ENCODE data around the gene OR51L1.

The OR51L1 gene

DNA sequence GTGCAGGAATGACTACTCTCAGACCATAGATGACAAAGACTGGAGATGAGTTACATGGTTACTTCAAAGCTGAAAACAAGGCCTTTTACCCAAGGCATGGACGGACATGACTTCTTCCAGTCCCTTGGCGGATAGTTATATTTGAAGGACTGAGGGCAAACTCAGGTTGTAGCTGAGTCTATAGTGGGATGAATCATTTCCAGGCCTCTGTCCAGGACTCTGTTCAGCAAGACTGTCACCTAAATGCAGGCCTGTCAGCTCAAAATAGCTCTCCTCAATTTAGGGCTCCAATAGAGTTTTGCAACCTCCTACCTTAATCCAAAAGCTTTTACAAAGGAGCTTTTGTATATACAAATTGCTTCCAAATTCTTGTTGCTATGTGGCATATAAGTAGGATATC is 27.3 kb downstream of the OR51L1 start:
- Histone ChIP-seq H3K27me3 (ENCODE audit: insufficient read depth, poor library complexity, severe bottlenecking) (no peaks in the 10 kb centered on the region), H3K27ac (ENCODE audit: poor library complexity, severe bottlenecking) (no peak overlapping the region), H3K9me3 (ENCODE audit: severe bottlenecking) (no peaks in the 10 kb centered on the region), H3K4me1 (ENCODE audit: insufficient read depth, poor library complexity, severe bottlenecking) (no peaks in the 10 kb centered on the region), H3K36me3 (ENCODE audit: low read depth) (no peaks in the 10 kb centered on the region), H3K4me3 (ENCODE audit: severe bottlenecking) (no peak overlapping the region)
- DNase-seq (ENCODE audit: low spot score) (no peak), ATAC-seq (ENCODE audit: low read depth) (no peak)
- TF ChIP-seq, protein P1, sequence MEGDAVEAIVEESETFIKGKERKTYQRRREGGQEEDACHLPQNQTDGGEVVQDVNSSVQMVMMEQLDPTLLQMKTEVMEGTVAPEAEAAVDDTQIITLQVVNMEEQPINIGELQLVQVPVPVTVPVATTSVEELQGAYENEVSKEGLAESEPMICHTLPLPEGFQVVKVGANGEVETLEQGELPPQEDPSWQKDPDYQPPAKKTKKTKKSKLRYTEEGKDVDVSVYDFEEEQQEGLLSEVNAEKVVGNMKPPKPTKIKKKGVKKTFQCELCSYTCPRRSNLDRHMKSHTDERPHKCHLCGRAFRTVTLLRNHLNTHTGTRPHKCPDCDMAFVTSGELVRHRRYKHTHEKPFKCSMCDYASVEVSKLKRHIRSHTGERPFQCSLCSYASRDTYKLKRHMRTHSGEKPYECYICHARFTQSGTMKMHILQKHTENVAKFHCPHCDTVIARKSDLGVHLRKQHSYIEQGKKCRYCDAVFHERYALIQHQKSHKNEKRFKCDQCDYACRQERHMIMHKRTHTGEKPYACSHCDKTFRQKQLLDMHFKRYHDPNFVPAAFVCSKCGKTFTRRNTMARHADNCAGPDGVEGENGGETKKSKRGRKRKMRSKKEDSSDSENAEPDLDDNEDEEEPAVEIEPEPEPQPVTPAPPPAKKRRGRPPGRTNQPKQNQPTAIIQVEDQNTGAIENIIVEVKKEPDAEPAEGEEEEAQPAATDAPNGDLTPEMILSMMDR (IDR thresholded peaks at IDR 0.05; ENCODE audit: poor library complexity, severe bottlenecking), result no peak

- no peaks in the 10 kb centered on the region for H3K4me1 ChIP-seq (ENCODE audit: insufficient read depth, poor library complexity, severe bottlenecking)
- no peaks in the 10 kb centered on the region for H3K9me3 ChIP-seq (ENCODE audit: severe bottlenecking)
- DNase-seq (ENCODE audit: low spot score) (no peak), ATAC-seq (ENCODE audit: low read depth) (no peak)
- no peak overlapping the region for H3K27ac ChIP-seq (ENCODE audit: poor library complexity, severe bottlenecking)
- H3K4me3 ChIP-seq (ENCODE audit: severe bottlenecking), result no peak overlapping the region
- TF ChIP-seq, protein P1 (IDR thresholded peaks at IDR 0.05; ENCODE audit: poor library complexity, severe bottlenecking), result no peak
- H3K27me3 ChIP-seq (ENCODE audit: insufficient read depth, poor library complexity, severe bottlenecking), result no peaks in the 10 kb centered on the region
- no peaks in the 10 kb centered on the region for H3K36me3 ChIP-seq (ENCODE audit: low read depth)
These were observed 42.0 kb downstream of the OR51L1 start for GRCh38 chr11:5036669-5037068.

DNA sequence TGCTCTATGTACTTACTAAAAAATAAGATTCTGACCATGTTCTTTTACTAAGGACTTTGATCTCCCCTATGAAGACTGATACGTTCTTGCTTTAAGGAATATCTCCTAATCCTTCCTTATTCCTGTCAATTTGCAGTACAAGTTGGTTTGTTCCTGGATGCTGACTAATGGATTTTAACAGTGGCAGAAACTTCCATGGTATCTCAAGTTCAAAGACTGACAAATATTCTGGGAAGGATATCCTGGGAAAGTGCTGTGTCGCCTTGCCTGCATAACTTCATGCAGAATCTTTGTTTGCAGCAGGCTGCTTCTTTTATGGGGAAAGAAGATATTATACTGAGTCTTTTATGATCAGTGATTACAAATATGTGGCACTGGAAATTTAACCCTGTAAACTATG is 43.3 kb downstream of the OR51L1 start:
- no peaks in the 10 kb centered on the region for H3K9me3 ChIP-seq (ENCODE audit: severe bottlenecking)
- DNase-seq (ENCODE audit: low spot score) (no peak), ATAC-seq (ENCODE audit: low read depth) (no peak)
- H3K36me3 ChIP-seq (ENCODE audit: low read depth), result no peaks in the 10 kb centered on the region
- no peak overlapping the region for H3K4me3 ChIP-seq (ENCODE audit: severe bottlenecking)
- no peaks in the 10 kb centered on the region for H3K4me1 ChIP-seq (ENCODE audit: insufficient read depth, poor library complexity, severe bottlenecking)
- H3K27me3 ChIP-seq (ENCODE audit: insufficient read depth, poor library complexity, severe bottlenecking), result no peaks in the 10 kb centered on the region
- no peak overlapping the region for H3K27ac ChIP-seq (ENCODE audit: poor library complexity, severe bottlenecking)
- TF ChIP-seq, protein P1 (IDR thresholded peaks at IDR 0.05; ENCODE audit: poor library complexity, severe bottlenecking), result no peak

GRCh38 chr11:5038341-5038740 is 43.7 kb downstream of the OR51L1 start:
- Histone ChIP-seq H3K9me3 (ENCODE audit: severe bottlenecking) (no peaks in the 10 kb centered on the region), H3K27ac (ENCODE audit: poor library complexity, severe bottlenecking) (no peak overlapping the region), H3K27me3 (ENCODE audit: insufficient read depth, poor library complexity, severe bottlenecking) (no peaks in the 10 kb centered on the region), H3K36me3 (ENCODE audit: low read depth) (no peaks in the 10 kb centered on the region), H3K4me3 (ENCODE audit: severe bottlenecking) (no peak overlapping the region), H3K4me1 (ENCODE audit: insufficient read depth, poor library complexity, severe bottlenecking) (no peaks in the 10 kb centered on the region)
- no peak for DNase-seq (ENCODE audit: low spot score)
- TF ChIP-seq, protein P1 (IDR thresholded peaks at IDR 0.05; ENCODE audit: poor library complexity, severe bottlenecking), result no peak
- no peak for ATAC-seq (ENCODE audit: low read depth)

DNA sequence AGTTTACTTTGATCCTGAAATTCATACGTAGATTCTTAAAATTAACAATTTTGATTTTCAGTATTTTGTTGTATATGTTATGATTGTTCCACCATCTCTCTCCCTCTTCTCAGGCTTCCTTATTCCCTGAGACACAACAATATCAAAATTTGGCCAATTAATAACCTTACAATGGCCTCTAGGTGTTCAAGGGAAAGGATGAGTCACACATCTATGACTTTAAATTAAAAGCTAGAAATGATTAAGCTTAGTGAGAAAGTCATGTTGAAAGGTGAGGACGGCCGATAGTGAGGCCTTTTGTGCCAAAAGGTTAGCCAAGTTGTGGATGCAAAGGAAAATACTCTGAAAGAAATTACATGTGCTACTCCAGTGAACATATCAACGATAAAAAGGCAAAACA is 46.2 kb downstream of the OR51L1 start:
- Histone ChIP-seq H3K4me3 (ENCODE audit: severe bottlenecking) (no peak overlapping the region), H3K4me1 (ENCODE audit: insufficient read depth, poor library complexity, severe bottlenecking) (no peaks in the 10 kb centered on the region), H3K36me3 (ENCODE audit: low read depth) (no peaks in the 10 kb centered on the region), H3K9me3 (ENCODE audit: severe bottlenecking) (no peaks in the 10 kb centered on the region), H3K27me3 (ENCODE audit: insufficient read depth, poor library complexity, severe bottlenecking) (no peaks in the 10 kb centered on the region), H3K27ac (ENCODE audit: poor library complexity, severe bottlenecking) (no peak overlapping the region)
- ATAC-seq (ENCODE audit: low read depth) (no peak), DNase-seq (ENCODE audit: low spot score) (no peak)
- TF ChIP-seq, protein P1 (IDR thresholded peaks at IDR 0.05; ENCODE audit: poor library complexity, severe bottlenecking), result no peak

Data from RWPE2 (cell line).